HepG2 (cell line): ENCODE measurements around the gene IQCC. TPM values are rescaled to one million over a fixed set of nuclear protein-coding genes. Genes with fewer than 3 reads are reported as not detected.

ENCODE experiments used
- ATAC-seq: fragments of 200-7000 bp; cut with Tn5 transposase; 3 replicates; pipeline ENCODE4 v1.9.1; 2020; ENCODE audit warnings: mild to moderate bottlenecking, moderate library complexity
- BruUV-seq: library from RNA; stranded (reverse); fragments of 400-500 nt; replicated peaks from 2 replicates; lab custom pipeline; 2021; lab: Mats Ljungman, UMichigan
- CTCF ChIA-PET: fragments of 300-600 bp; formaldehyde crosslinking; extraction: SDS; loops from one replicate; lab custom pipeline; 2021; ENCODE audit warnings: low total read pairs, inconsistent platforms, low intra/inter-chr PET ratio; lab: Yijun Ruan, JAX
- POLR2A ChIA-PET: fragments of 350-600 bp; sonication (Branson Sonifier 250); formaldehyde crosslinking; loops from one replicate; lab custom pipeline; 2020; ENCODE audit warnings: antibody characterized with exemption, inconsistent platforms; lab: Yijun Ruan, JAX
- DNase-seq: peaks from one replicate; pipeline ENCODE4 v3.0.0-alpha.2; 2015; ENCODE audit warnings: low spot score
- FAIRE-seq: peaks from 3 replicates; lab custom pipeline; 2011; peaks lifted over from hg19 to GRCh38; lab: Jason Lieb, UNC
- H2AFZ ChIP-seq: one replicate; pipeline ENCODE4 v1.6.1; 2011; ENCODE audit warnings: low read length, inconsistent platforms
- H3K27ac ChIP-seq: fragments of 300-600 bp; 3 replicates; pipeline ENCODE4 v1.8.0; 2011; ENCODE audit warnings: mixed run types, mild to moderate bottlenecking, mixed read lengths, low read length, inconsistent platforms; ENCODE audit not compliant: insufficient read depth; ENCODE audit errors: extremely low read length
- H3K27me3 ChIP-seq, 2 experiments: fragments of 200-600 bp in 1 of 2; 2 replicates in 1 of 2; 3 replicates in 1 of 2; pipeline versions ENCODE4 v1.6.0 to v1.8.0; 2011; ENCODE audit warnings: low read length in 2 of 2, mild to moderate bottlenecking in 2 of 2, moderate library complexity in 2 of 2, inconsistent platforms in 1 of 2; ENCODE audit not compliant: insufficient read depth in 2 of 2, control insufficient read depth in 1 of 2
- H3K36me3 ChIP-seq, 2 experiments: fragments of 200-600 bp in 1 of 2; replicated peaks in 1 of 2; 2 replicates in 1 of 2; 3 replicates in 1 of 2; pipeline versions ENCODE4 v1.5.1 to v1.8.0; 2011; ENCODE audit warnings: low read length in 2 of 2, inconsistent platforms in 1 of 2; ENCODE audit not compliant: insufficient read depth in 2 of 2, control insufficient read depth in 1 of 2
- H3K4me1 ChIP-seq: 2 replicates; pipeline ENCODE4 v1.5.1; 2012; ENCODE audit warnings: low read length, inconsistent platforms; ENCODE audit not compliant: insufficient read depth
- H3K4me2 ChIP-seq: 2 replicates; pipeline ENCODE4 v1.6.0; 2011; ENCODE audit warnings: low read depth, low read length, inconsistent platforms
- H3K4me3 ChIP-seq, 3 experiments: fragments of 200-600 bp in 1 of 3; sonication (generic), shearing (Covaris generic) in 1 of 3; replicated peaks in 1 of 3; 2 replicates each; pipeline ENCODE4 v1.5.1; 2011 to 2016; ENCODE audit warnings: low read length in 3 of 3, inconsistent platforms in 2 of 3, low read depth in 2 of 3, mild to moderate bottlenecking in 2 of 3, control low read depth in 1 of 3, mixed read lengths in 1 of 3; ENCODE audit not compliant: insufficient read depth in 1 of 3
- H3K79me2 ChIP-seq: one replicate; pipeline ENCODE4 v1.6.1; 2011; ENCODE audit warnings: low read length, inconsistent platforms; ENCODE audit not compliant: insufficient read depth
- H3K9ac ChIP-seq: 2 replicates; pipeline ENCODE4 v1.6.0; 2011; ENCODE audit warnings: mild to moderate bottlenecking, low read depth, low read length, inconsistent platforms; ENCODE audit not compliant: insufficient read depth
- H3K9me3 ChIP-seq: 2 replicates; pipeline ENCODE4 v1.5.1; 2012; ENCODE audit warnings: mild to moderate bottlenecking, low read length
- H4K20me1 ChIP-seq: 2 replicates; pipeline ENCODE4 v1.6.0; 2011; ENCODE audit warnings: inconsistent platforms, mild to moderate bottlenecking, low read length, moderate library complexity; ENCODE audit not compliant: insufficient read depth
- AGO2 ChIP-seq: fragments of 200-400 bp; formaldehyde crosslinking; optimal IDR thresholded peaks from 2 replicates; pipeline ENCODE3; 2017; ENCODE audit warnings: mild to moderate bottlenecking, low read depth, low read length, moderate library complexity
- CEBPB ChIP-seq: IDR thresholded peaks from 2 replicates; pipeline ENCODE4 v1.6.1; 2011; ENCODE audit warnings: low read depth, low read length, improper control_type of control experiment, borderline replicate concordance
- FOXA1 ChIP-seq, 2 experiments: fragments of 450-650 bp in 1 of 2; sonication (generic) in 1 of 2; formaldehyde crosslinking in 1 of 2; IDR thresholded peaks; 2 replicates each; pipeline versions ENCODE4 v1.4.0 to v1.6.1; 2016 to 2020; ENCODE audit warnings: missing genetic modification reagents in 1 of 2
- FOXM1 ChIP-seq: sonication (generic); formaldehyde crosslinking; IDR thresholded peaks from 2 replicates; pipeline ENCODE4 v1.5.0; 2020; ENCODE audit warnings: missing genetic modification reagents
- HOMEZ ChIP-seq: IDR thresholded peaks from 2 replicates; pipeline ENCODE4 v1.6.1; 2016; ENCODE audit warnings: low read depth
- MXD4 ChIP-seq: IDR thresholded peaks from 2 replicates; pipeline ENCODE4 v1.6.1; 2016; ENCODE audit warnings: mild to moderate bottlenecking, missing biosample characterization, missing genetic modification reagents
- MXI1 ChIP-seq: IDR thresholded peaks from 3 replicates; pipeline ENCODE4 v1.6.1; 2012; ENCODE audit warnings: low read depth, low read length, inconsistent platforms, borderline replicate concordance
- U2AF1 ChIP-seq: fragments of 200-400 bp; formaldehyde crosslinking; optimal IDR thresholded peaks from 2 replicates; pipeline ENCODE3; 2017; ENCODE audit warnings: mild to moderate bottlenecking, low read depth, low read length
- ZBTB46 ChIP-seq: sonication (generic); formaldehyde crosslinking; IDR thresholded peaks from 2 replicates; pipeline ENCODE4 v1.4.0; 2020; ENCODE audit warnings: mild to moderate bottlenecking, missing genetic modification reagents, borderline replicate concordance
- ZNF576 ChIP-seq: sonication (generic); formaldehyde crosslinking; IDR thresholded peaks from 2 replicates; pipeline ENCODE4 v1.4.0; 2020; ENCODE audit warnings: mild to moderate bottlenecking, missing genetic modification reagents
- ZNF766 ChIP-seq: sonication (generic); formaldehyde crosslinking; IDR thresholded peaks from 2 replicates; pipeline ENCODE4 v1.5.0; 2020; ENCODE audit warnings: missing genetic modification reagents, borderline replicate concordance
- whole genome bisulfite sequencing: methylation state at CpG from one replicate; pipeline ENCODE4 v1.1.6; 2017; ENCODE audit warnings: low lambda C conversion rate; 5-methylcytosine and 5-hydroxymethylcytosine counted together
- in situ Hi-C: cut with HindIII; loops from 2 replicates; pipeline ENCODE4 v1.10.0; 2017; ENCODE audit warnings: low pct_unique_long_range_greater_than_20kb; ENCODE audit not compliant: extremely low pct_ligation_motif_present
- intact Hi-C: fragments of 100-400 bp; cut with micrococcal nuclease; formaldehyde crosslinking; loops from one replicate; pipeline ENCODE4 v1.10.0; 2022; ENCODE audit not compliant: unreplicated experiment
- polyA plus RNA-seq, 8 experiments: library from polyadenylated mRNA; depleted of rRNA in 3 of 8; stranded (reverse) in 7 of 8; unstranded in 1 of 8; fragments of >200 nt; fragmentation: Illumina TruSeq in 4 of 8; extraction: Trizol in 4 of 8; gene quantifications; 2 replicates each; pipeline versions ENCODE4 v1.2.1 to v1.2.3, GENCODE V29; 2011 to 2016; ENCODE audit warnings: low read depth in 4 of 8, missing spikeins in 1 of 8, mixed read lengths in 1 of 8; ENCODE audit not compliant: insufficient read depth in 1 of 8
- total RNA-seq, 5 experiments: library from RNA; depleted of rRNA; stranded (reverse); fragments of >200 nt; fragmentation: Illumina TruSeq; extraction: Trizol; gene quantifications; 2 replicates each; pipeline ENCODE4 v1.2.3, GENCODE V29; 2016; ENCODE audit warnings: low read depth in 1 of 5
- TF ChIP-seq, protein P1 (sequence below): sonication (generic); formaldehyde crosslinking; IDR thresholded peaks from 2 replicates; pipeline ENCODE4 v1.9.0; 2021; ENCODE audit warnings: missing genetic modification reagents, mild to moderate bottlenecking, borderline replicate concordance
- TF ChIP-seq, protein P2 (sequence below): sonication (generic); formaldehyde crosslinking; conservative IDR thresholded peaks from 2 replicates; pipeline ENCODE4 v1.4.0; 2020; ENCODE audit warnings: missing genetic modification reagents
- TF ChIP-seq, protein P3 (sequence below): sonication (generic); formaldehyde crosslinking; IDR thresholded peaks from 2 replicates; pipeline ENCODE4 v1.5.0; 2020; ENCODE audit warnings: mild to moderate bottlenecking, missing genetic modification reagents

Gene IQCC
- total and polyA plus RNA-seq, 2 of the 13 experiments (the other 11 are each of a cell fraction or from before 2014, with no cell fraction given) = 1.7 to 3.0 TPM

- in situ Hi-C loops = no loop called here
- no TSS peak for BruUV-seq
- TF ChIP-seq FOXA1 (IDR thresholded peaks at IDR 0.05) (no peak), FOXA1 (CRISPR knock-in tag; IDR thresholded peaks at IDR 0.05) (no peak), HOMEZ (no peak), ZBTB46 (CRISPR knock-in tag) (no peak), FOXM1 (CRISPR knock-in tag) (no peak), MXD4 (CRISPR knock-in tag) (no peak), MXI1 (no peak), AGO2 (no peak), U2AF1 (no peak), ZNF766 (CRISPR knock-in tag) (no peak), CEBPB (no peak), ZNF576 (CRISPR knock-in tag) (no peak)
- TF ChIP-seq, protein P1, sequence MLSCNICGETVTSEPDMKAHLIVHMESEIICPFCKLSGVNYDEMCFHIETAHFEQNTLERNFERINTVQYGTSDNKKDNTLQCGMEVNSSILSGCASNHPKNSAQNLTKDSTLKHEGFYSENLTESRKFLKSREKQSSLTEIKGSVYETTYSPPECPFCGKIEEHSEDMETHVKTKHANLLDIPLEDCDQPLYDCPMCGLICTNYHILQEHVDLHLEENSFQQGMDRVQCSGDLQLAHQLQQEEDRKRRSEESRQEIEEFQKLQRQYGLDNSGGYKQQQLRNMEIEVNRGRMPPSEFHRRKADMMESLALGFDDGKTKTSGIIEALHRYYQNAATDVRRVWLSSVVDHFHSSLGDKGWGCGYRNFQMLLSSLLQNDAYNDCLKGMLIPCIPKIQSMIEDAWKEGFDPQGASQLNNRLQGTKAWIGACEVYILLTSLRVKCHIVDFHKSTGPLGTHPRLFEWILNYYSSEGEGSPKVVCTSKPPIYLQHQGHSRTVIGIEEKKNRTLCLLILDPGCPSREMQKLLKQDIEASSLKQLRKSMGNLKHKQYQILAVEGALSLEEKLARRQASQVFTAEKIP (CRISPR knock-in tag) = no peak
- TF ChIP-seq, protein P2, sequence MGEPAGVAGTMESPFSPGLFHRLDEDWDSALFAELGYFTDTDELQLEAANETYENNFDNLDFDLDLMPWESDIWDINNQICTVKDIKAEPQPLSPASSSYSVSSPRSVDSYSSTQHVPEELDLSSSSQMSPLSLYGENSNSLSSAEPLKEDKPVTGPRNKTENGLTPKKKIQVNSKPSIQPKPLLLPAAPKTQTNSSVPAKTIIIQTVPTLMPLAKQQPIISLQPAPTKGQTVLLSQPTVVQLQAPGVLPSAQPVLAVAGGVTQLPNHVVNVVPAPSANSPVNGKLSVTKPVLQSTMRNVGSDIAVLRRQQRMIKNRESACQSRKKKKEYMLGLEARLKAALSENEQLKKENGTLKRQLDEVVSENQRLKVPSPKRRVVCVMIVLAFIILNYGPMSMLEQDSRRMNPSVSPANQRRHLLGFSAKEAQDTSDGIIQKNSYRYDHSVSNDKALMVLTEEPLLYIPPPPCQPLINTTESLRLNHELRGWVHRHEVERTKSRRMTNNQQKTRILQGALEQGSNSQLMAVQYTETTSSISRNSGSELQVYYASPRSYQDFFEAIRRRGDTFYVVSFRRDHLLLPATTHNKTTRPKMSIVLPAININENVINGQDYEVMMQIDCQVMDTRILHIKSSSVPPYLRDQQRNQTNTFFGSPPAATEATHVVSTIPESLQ (CRISPR knock-in tag) = no peak
- TF ChIP-seq, protein P3, sequence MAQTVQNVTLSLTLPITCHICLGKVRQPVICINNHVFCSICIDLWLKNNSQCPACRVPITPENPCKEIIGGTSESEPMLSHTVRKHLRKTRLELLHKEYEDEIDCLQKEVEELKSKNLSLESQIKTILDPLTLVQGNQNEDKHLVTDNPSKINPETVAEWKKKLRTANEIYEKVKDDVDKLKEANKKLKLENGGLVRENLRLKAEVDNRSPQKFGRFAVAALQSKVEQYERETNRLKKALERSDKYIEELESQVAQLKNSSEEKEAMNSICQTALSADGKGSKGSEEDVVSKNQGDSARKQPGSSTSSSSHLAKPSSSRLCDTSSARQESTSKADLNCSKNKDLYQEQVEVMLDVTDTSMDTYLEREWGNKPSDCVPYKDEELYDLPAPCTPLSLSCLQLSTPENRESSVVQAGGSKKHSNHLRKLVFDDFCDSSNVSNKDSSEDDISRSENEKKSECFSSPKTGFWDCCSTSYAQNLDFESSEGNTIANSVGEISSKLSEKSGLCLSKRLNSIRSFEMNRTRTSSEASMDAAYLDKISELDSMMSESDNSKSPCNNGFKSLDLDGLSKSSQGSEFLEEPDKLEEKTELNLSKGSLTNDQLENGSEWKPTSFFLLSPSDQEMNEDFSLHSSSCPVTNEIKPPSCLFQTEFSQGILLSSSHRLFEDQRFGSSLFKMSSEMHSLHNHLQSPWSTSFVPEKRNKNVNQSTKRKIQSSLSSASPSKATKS (CRISPR knock-in tag) = no peak
These were observed 46.3 kb upstream of the IQCC start for GRCh38 chr1:32159189-32159588.

More at GRCh38 chr1:32159189-32159588, 46.3 kb upstream of the IQCC start:
- intact Hi-C loops = no loop called here
- Histone ChIP-seq H3K4me1 (no peaks in the 10 kb centered on the region), H3K36me3 (peaks cover 21 to 79% of the 10 kb centered on the region in 2 experiments; a peak in 4 of 5 replicates), H3K27ac (no peak overlapping the region), H3K4me3 (no peak overlapping the region), H3K27me3 (no peaks in the 10 kb centered on the region), H4K20me1 (no peaks in the 10 kb centered on the region), H3K79me2 (peaks cover 4% of the 10 kb centered on the region), H3K9me3 (no peaks in the 10 kb centered on the region), H3K4me2 (no peak overlapping the region), H3K9ac (no peak overlapping the region), H2AFZ (no peak overlapping the region)
- FAIRE-seq = no peak
- ATAC-seq = no peak
- no peak for DNase-seq
- ChIA-PET POLR2A (no interaction called here), CTCF (no interaction called here)
- WGBS = 78% methylated on average over 3 of the region's 3 CpGs
